ENCODE results near the gene MYADM.

The MYADM gene

DNA sequence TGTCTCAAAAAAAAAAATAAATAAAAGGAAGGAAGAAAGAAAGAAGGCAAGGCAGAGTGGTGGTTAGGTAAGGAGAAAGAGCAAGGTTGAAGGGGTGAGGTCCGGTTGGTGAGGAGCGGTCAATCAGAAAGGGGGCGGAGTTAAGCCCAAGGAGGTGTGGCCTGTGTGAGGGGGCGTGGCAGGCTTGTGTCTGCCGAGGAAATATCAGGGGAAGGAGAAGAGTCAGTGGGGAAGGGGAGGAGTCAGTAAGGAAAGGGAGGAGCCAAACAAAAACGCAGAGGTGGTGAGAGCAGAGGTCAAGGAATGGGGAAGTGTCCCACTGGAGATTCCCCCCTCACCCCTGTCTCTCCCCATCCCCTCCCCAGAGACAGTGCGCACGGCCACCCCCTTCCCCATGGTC, 47.3 kb downstream of the MYADM start:
- no peak for DNase-seq (ENCODE audit: low spot score)

GRCh38 chr19:53916004-53916403, 48.3 kb downstream of the MYADM start:
- DNase-seq (ENCODE audit: low spot score): no peak

DNA sequence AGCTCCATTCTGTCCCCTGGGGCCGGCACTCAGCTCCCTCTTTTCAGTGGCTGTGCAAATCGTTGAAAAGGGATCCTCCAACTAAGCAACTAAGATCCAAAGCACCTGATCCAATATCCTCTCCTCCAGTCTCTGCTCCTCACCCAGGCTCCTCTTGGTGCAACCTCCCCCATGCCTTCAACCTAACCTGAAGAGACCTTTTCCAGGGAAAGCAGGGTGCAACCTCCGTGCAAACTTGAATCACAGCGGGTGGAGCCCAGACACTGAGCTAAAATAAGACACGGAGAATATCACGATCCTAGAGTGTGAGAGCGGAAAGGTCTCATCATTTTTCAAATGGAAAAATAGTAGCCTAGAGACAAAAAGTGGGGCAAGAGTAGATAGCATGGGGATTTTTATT, 49.7 kb downstream of the MYADM start:
- DNase-seq (ENCODE audit: low spot score): no peak
